Natural killer cell (primary cell): ENCODE results near the gene SMIM41. TPM values are rescaled to one million over a fixed set of nuclear protein-coding genes. Genes with fewer than 3 reads are reported as not detected.

ENCODE experiments used
- ATAC-seq, 3 donors: fragments of 150-1000 bp in 2 of 3; fragments of 200-7000 bp in 1 of 3; cut with Tn5 transposase; 1 replicate in 1 of 3; 2 replicates in 2 of 3; pipeline ENCODE4 v1.10.0; 2021; ENCODE audit warnings: mild to moderate bottlenecking in 2 of 3, moderate library complexity in 2 of 3
- DNase-seq, 2 donors: peaks; one replicate each; pipeline versions ENCODE4 v3.0.0 to v3.0.0-alpha.2; 2013 to 2021; ENCODE audit warnings: mixed read lengths in 1 of 2
- H3K27ac ChIP-seq: one replicate; pipeline ENCODE4 v1.5.1; 2013; ENCODE audit warnings: mild to moderate bottlenecking, low read length
- H3K27me3 ChIP-seq: one replicate; pipeline ENCODE4 v1.6.1; 2013; ENCODE audit warnings: low read length; ENCODE audit not compliant: control insufficient read depth, insufficient read depth
- H3K36me3 ChIP-seq: one replicate; pipeline ENCODE4 v1.6.1; 2013; ENCODE audit warnings: low read length; ENCODE audit not compliant: control insufficient read depth, insufficient read depth
- H3K4me1 ChIP-seq: one replicate; pipeline ENCODE4 v1.6.1; 2013; ENCODE audit warnings: low read length; ENCODE audit not compliant: control insufficient read depth, insufficient read depth
- H3K4me3 ChIP-seq: one replicate; pipeline ENCODE4 v1.5.1; 2013; ENCODE audit warnings: low read length
- H3K9me3 ChIP-seq: one replicate; pipeline ENCODE4 v1.6.1; 2013; ENCODE audit warnings: low read length; ENCODE audit not compliant: control insufficient read depth, insufficient read depth
- H3K27ac Mint-ChIP-seq, 2 donors: one replicate each; pipeline ENCODE4 v1.8.0; 2022; ENCODE audit warnings: mild to moderate bottlenecking in 2 of 2, mixed read lengths in 2 of 2, moderate library complexity in 1 of 2
- H3K27me3 Mint-ChIP-seq, 2 donors: one replicate each; pipeline ENCODE4 v1.8.0; 2022; ENCODE audit warnings: low read depth in 2 of 2, mixed read lengths in 2 of 2
- H3K36me3 Mint-ChIP-seq: one replicate; pipeline ENCODE4 v1.8.0; 2022; ENCODE audit warnings: mixed read lengths
- H3K4me1 Mint-ChIP-seq, 2 donors: one replicate each; pipeline ENCODE4 v1.8.0; 2022; ENCODE audit warnings: mixed read lengths in 2 of 2
- H3K4me3 Mint-ChIP-seq: one replicate; pipeline ENCODE4 v1.8.0; 2022; ENCODE audit warnings: mild to moderate bottlenecking, moderate library complexity, mixed read lengths
- H3K9me3 Mint-ChIP-seq, 2 donors: one replicate each; pipeline ENCODE4 v1.8.0; 2022; ENCODE audit warnings: mixed read lengths in 2 of 2
- WGBS: methylation state at CpG from one replicate; pipeline ENCODE4 v1.1.7; 2013; ENCODE audit warnings: missing lambda C conversion rate; ENCODE audit not compliant: insufficient coverage; 5-methylcytosine and 5-hydroxymethylcytosine counted together
- intact Hi-C: fragments of 100-400 bp; cut with micrococcal nuclease; formaldehyde crosslinking; loops from one replicate; pipeline ENCODE4 v1.14.2; 2022
- total RNA-seq, 4 donors: library from RNA; stranded (reverse); fragments of 120-200 nt in 1 of 4; gene quantifications; one replicate each; pipeline versions ENCODE4 v1.2.3 to v1.2.4, GENCODE V29; 2013 to 2022
- TF ChIP-seq, protein P1 (sequence below): fragments of 200-600 bp; IDR thresholded peaks from one replicate; pipeline ENCODE4 v1.8.0; 2022; ENCODE audit warnings: antibody characterized with exemption

The SMIM41 gene
- total RNA-seq, 3 donors from 2014 or later (not counting 1 experiment from before 2014, with no cell fraction given), result not detected

- peaks cover 23 to 25% of the 10 kb centered on the region in 2 donors for H3K27me3 Mint-ChIP-seq
- H3K9me3 ChIP-seq, result no peaks in the 10 kb centered on the region
- WGBS, result 92% methylated on average over 9 of the region's 9 CpGs
- no peak overlapping the region for H3K27ac ChIP-seq
- H3K36me3 Mint-ChIP-seq, result no peaks in the 10 kb centered on the region
- TF ChIP-seq, protein P1, sequence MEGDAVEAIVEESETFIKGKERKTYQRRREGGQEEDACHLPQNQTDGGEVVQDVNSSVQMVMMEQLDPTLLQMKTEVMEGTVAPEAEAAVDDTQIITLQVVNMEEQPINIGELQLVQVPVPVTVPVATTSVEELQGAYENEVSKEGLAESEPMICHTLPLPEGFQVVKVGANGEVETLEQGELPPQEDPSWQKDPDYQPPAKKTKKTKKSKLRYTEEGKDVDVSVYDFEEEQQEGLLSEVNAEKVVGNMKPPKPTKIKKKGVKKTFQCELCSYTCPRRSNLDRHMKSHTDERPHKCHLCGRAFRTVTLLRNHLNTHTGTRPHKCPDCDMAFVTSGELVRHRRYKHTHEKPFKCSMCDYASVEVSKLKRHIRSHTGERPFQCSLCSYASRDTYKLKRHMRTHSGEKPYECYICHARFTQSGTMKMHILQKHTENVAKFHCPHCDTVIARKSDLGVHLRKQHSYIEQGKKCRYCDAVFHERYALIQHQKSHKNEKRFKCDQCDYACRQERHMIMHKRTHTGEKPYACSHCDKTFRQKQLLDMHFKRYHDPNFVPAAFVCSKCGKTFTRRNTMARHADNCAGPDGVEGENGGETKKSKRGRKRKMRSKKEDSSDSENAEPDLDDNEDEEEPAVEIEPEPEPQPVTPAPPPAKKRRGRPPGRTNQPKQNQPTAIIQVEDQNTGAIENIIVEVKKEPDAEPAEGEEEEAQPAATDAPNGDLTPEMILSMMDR, result no peak
- no peaks in the 10 kb centered on the region for H3K27me3 ChIP-seq
- H3K4me3 Mint-ChIP-seq, result no peak overlapping the region
- intact Hi-C loops, result no loop called here
- no peaks in the 10 kb centered on the region for H3K36me3 ChIP-seq
- peaks cover 22% of the 10 kb centered on the region for H3K4me1 ChIP-seq
- no peak overlapping the region for H3K27ac Mint-ChIP-seq
- no peak for DNase-seq
- ATAC-seq, result no peak
- no peaks in the 10 kb centered on the region for H3K9me3 Mint-ChIP-seq
- H3K4me3 ChIP-seq, result no peak overlapping the region
- peaks cover 0 to 13% of the 10 kb centered on the region in 2 donors for H3K4me1 Mint-ChIP-seq
Observed at GRCh38 chr12:52084491-52085231, 5.2 kb downstream of the SMIM41 start.

- peaks cover 17% of the 10 kb centered on the region for H3K4me1 ChIP-seq
- Mint-ChIP-seq H3K4me3 (no peak overlapping the region), H3K4me1 (peaks cover 0 to 13% of the 10 kb centered on the region in 2 donors), H3K36me3 (no peaks in the 10 kb centered on the region), H3K27me3 (peaks cover 25 to 26% of the 10 kb centered on the region in 2 donors), H3K27ac (no peak overlapping the region), H3K9me3 (no peaks in the 10 kb centered on the region)
- DNase-seq (no peak), ATAC-seq (no peak)
- H3K9me3 ChIP-seq, result no peaks in the 10 kb centered on the region
- intact Hi-C loops, result no loop called here
- no peak overlapping the region for H3K4me3 ChIP-seq
- H3K27ac ChIP-seq, result no peak overlapping the region
- no peaks in the 10 kb centered on the region for H3K36me3 ChIP-seq
- TF ChIP-seq, protein P1, result no peak
- WGBS, result 86% methylated on average over 6 of the region's 6 CpGs
- peaks cover 3% of the 10 kb centered on the region for H3K27me3 ChIP-seq
Observed at GRCh38 chr12:52085682-52086180, 6.2 kb downstream of the SMIM41 start.

GRCh38 chr12:52086366-52086765 lies 6.9 kb downstream of the SMIM41 start:
- Histone ChIP-seq H3K4me1 (peaks cover 11% of the 10 kb centered on the region), H3K9me3 (no peaks in the 10 kb centered on the region), H3K27ac (no peak overlapping the region), H3K36me3 (no peaks in the 10 kb centered on the region), H3K27me3 (peaks cover 3% of the 10 kb centered on the region), H3K4me3 (no peak overlapping the region)
- TF ChIP-seq, protein P1, result no peak
- DNase-seq (no peak), ATAC-seq (no peak)
- whole genome bisulfite sequencing, result 79% methylated on average over 9 of the region's 9 CpGs
- no peak overlapping the region for H3K27ac Mint-ChIP-seq
- peaks cover 30 to 31% of the 10 kb centered on the region in 2 donors for H3K27me3 Mint-ChIP-seq
- H3K4me1 Mint-ChIP-seq, result peaks cover 0 to 13% of the 10 kb centered on the region in 2 donors
- no peaks in the 10 kb centered on the region for H3K9me3 Mint-ChIP-seq
- intact Hi-C loops, result no loop called here
- no peaks in the 10 kb centered on the region for H3K36me3 Mint-ChIP-seq
- no peak overlapping the region for H3K4me3 Mint-ChIP-seq
